Panc1 (cell line): Measurements from ENCODE around the gene NIPA2.

Experiments
- CTCF ChIP-seq: fragments of 450-650 bp; IDR thresholded peaks from 2 replicates; pipeline ENCODE4 v1.5.1; 2017; ENCODE audit warnings: mild to moderate bottlenecking
- POLR2AphosphoS5 ChIP-seq: IDR thresholded peaks from 2 replicates; pipeline ENCODE4 v1.6.1; 2012; ENCODE audit warnings: mild to moderate bottlenecking, low read depth, low read length, moderate library complexity
- REST ChIP-seq, 2 experiments: IDR thresholded peaks; 2 replicates each; pipeline ENCODE4 v1.6.1; 2011 to 2012; ENCODE audit warnings: low read depth in 2 of 2, control low read depth in 1 of 2, low read length in 1 of 2, mild to moderate bottlenecking in 1 of 2, moderate library complexity in 1 of 2; ENCODE audit not compliant: insufficient read depth in 1 of 2
- SIN3A ChIP-seq: IDR thresholded peaks from 2 replicates; pipeline ENCODE4 v1.6.1; 2012; ENCODE audit warnings: low read depth, mild to moderate bottlenecking, low read length, moderate library complexity, borderline replicate concordance; ENCODE audit not compliant: insufficient read depth
- TCF7L2 ChIP-seq: IDR thresholded peaks from 2 replicates; pipeline ENCODE4 v1.6.1; 2011; ENCODE audit warnings: mild to moderate bottlenecking, low read depth, low read length, inconsistent platforms

GRCh38 chr15:22846073-22846472 lies 7.6 kb downstream of the NIPA2 start:
- no peak for TF ChIP-seq CTCF
- TF ChIP-seq REST (IDR thresholded peaks at IDR 0.05; ENCODE audit: insufficient read depth in 1 of 2, low read depth in 2 of 2, low read length in 1 of 2): no peak
- no peak for TF ChIP-seq POLR2AphosphoS5
- TF ChIP-seq SIN3A: no peak
- no peak for TF ChIP-seq TCF7L2
